ENCODE data around the gene ISLR2.

The ISLR2 gene

GRCh38 chr15:74165461-74165860 is 35.1 kb downstream of the ISLR2 start:
- H3K4me3 ChIP-seq (ENCODE audit: low read depth, low read length): no peak overlapping the region
- TF ChIP-seq CTCF (IDR thresholded peaks at IDR 0.05; ENCODE audit: borderline replicate concordance, insufficient read depth, low read depth, low read length): no peak

GRCh38 chr15:74167891-74168331 is 37.5 kb downstream of the ISLR2 start:
- no peak overlapping the region for H3K4me3 ChIP-seq (ENCODE audit: low read depth, low read length)
- no peak for TF ChIP-seq CTCF (IDR thresholded peaks at IDR 0.05; ENCODE audit: borderline replicate concordance, insufficient read depth, low read depth, low read length)

GRCh38 chr15:74168711-74169126 is 38.3 kb downstream of the ISLR2 start:
- TF ChIP-seq CTCF (IDR thresholded peaks at IDR 0.05; ENCODE audit: borderline replicate concordance, insufficient read depth, low read depth, low read length): no peak

GRCh38 chr15:74170071-74170844 is 39.9 kb downstream of the ISLR2 start:
- H3K4me3 ChIP-seq (ENCODE audit: low read depth, low read length): no peak overlapping the region
- no peak for TF ChIP-seq CTCF (IDR thresholded peaks at IDR 0.05; ENCODE audit: borderline replicate concordance, insufficient read depth, low read depth, low read length)

More at GRCh38 chr15:74168711-74169126, 38.3 kb downstream of the ISLR2 start:
- H3K4me3 ChIP-seq (ENCODE audit: low read depth, low read length): no peak overlapping the region

- H3K4me3 ChIP-seq (ENCODE audit: low read depth, low read length): no peak overlapping the region
- TF ChIP-seq CTCF (IDR thresholded peaks at IDR 0.05; ENCODE audit: borderline replicate concordance, insufficient read depth, low read depth, low read length): no peak
Observed at GRCh38 chr15:74170875-74171578, 40.6 kb downstream of the ISLR2 start.

- no peak for TF ChIP-seq CTCF (IDR thresholded peaks at IDR 0.05; ENCODE audit: borderline replicate concordance, insufficient read depth, low read depth, low read length)
Observed at GRCh38 chr15:74171965-74172541, 41.7 kb downstream of the ISLR2 start.

More at GRCh38 chr15:74171965-74172541, 41.7 kb downstream of the ISLR2 start:
- H3K4me3 ChIP-seq (ENCODE audit: low read depth, low read length): no peak overlapping the region
